Measurements from ENCODE around the gene PRPH2.

Gene PRPH2

GRCh38 chr6:42722497-42722896 is at the start of gene PRPH2:
TSS of gene PRPH2 (minus strand) at chr6:42722597. CDS start at chr6:42722334, 263 bp downstream.
- no peak for DNase-seq (ENCODE audit: low spot score)

GRCh38 chr6:42771741-42772100 is 49.3 kb upstream of the PRPH2 start:
- DNase-seq (ENCODE audit: low spot score): no peak

- no peak for DNase-seq (ENCODE audit: low spot score)
These were observed 47.4 kb upstream of the PRPH2 start for GRCh38 chr6:42769836-42770235.

GRCh38 chr6:42769051-42769450 is 46.7 kb upstream of the PRPH2 start:
- no peak for DNase-seq (ENCODE audit: low spot score)

GRCh38 chr6:42766163-42766670 is 43.8 kb upstream of the PRPH2 start:
- peak; percentile 20 for DNase-seq (ENCODE audit: low spot score)

- DNase-seq (ENCODE audit: low spot score): no peak
These were observed 42.7 kb upstream of the PRPH2 start for GRCh38 chr6:42764911-42765648.

- no peak for DNase-seq (ENCODE audit: low spot score)
These were observed 40.6 kb upstream of the PRPH2 start for GRCh38 chr6:42762950-42763349.

- DNase-seq (ENCODE audit: low spot score): no peak
These were observed 40.0 kb upstream of the PRPH2 start for GRCh38 chr6:42762426-42762859.

- DNase-seq (ENCODE audit: low spot score): no peak
These were observed 39.1 kb upstream of the PRPH2 start for GRCh38 chr6:42761287-42762067.

- no peak for DNase-seq (ENCODE audit: low spot score)
These were observed 36.5 kb upstream of the PRPH2 start for GRCh38 chr6:42758756-42759430.

GRCh38 chr6:42756722-42757121 is 34.3 kb upstream of the PRPH2 start:
- no peak for DNase-seq (ENCODE audit: low spot score)

GRCh38 chr6:42754759-42755158 is 32.4 kb upstream of the PRPH2 start:
- no peak for DNase-seq (ENCODE audit: low spot score)

- no peak for DNase-seq (ENCODE audit: low spot score)
These were observed 28.7 kb upstream of the PRPH2 start for GRCh38 chr6:42751055-42751454.

GRCh38 chr6:42748203-42748898 is 26.0 kb upstream of the PRPH2 start:
- DNase-seq (ENCODE audit: low spot score): no peak

GRCh38 chr6:42746463-42747391 is 24.3 kb upstream of the PRPH2 start:
- peak; percentile 86 for DNase-seq (ENCODE audit: low spot score)

- peak; percentile 99 for DNase-seq (ENCODE audit: low spot score)
These were observed 23.5 kb upstream of the PRPH2 start, which contains the start of gene TBCC for GRCh38 chr6:42745640-42746462. TSS of gene TBCC (minus strand) at chr6:42746103. CDS start at chr6:42746073, 30 bp downstream.

GRCh38 chr6:42745083-42745639 is 22.8 kb upstream of the PRPH2 start:
- DNase-seq (ENCODE audit: low spot score): peak; percentile 24

- no peak for DNase-seq (ENCODE audit: low spot score)
These were observed 22.0 kb upstream of the PRPH2 start for GRCh38 chr6:42744351-42744893.
